HuH-7 (cell line): ENCODE results near the gene CAPN12.
A peak's percentile ranks its signal among the peaks of the same experiment; 100 is the strongest.
"Not testable (repeated sequence)": the region's sequence is repeated elsewhere in the genome, so short reads cannot be mapped to it uniquely, and the experiment has no call there.

Experiments
- DNase-seq: peaks from one replicate; pipeline ENCODE4 v3.0.0; 2011; ENCODE audit warnings: low spot score

CAPN12 gene, protein sequence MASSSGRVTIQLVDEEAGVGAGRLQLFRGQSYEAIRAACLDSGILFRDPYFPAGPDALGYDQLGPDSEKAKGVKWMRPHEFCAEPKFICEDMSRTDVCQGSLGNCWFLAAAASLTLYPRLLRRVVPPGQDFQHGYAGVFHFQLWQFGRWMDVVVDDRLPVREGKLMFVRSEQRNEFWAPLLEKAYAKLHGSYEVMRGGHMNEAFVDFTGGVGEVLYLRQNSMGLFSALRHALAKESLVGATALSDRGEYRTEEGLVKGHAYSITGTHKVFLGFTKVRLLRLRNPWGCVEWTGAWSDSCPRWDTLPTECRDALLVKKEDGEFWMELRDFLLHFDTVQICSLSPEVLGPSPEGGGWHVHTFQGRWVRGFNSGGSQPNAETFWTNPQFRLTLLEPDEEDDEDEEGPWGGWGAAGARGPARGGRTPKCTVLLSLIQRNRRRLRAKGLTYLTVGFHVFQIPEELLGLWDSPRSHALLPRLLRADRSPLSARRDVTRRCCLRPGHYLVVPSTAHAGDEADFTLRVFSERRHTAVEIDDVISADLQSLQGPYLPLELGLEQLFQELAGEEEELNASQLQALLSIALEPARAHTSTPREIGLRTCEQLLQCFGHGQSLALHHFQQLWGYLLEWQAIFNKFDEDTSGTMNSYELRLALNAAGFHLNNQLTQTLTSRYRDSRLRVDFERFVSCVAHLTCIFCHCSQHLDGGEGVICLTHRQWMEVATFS

DNA sequence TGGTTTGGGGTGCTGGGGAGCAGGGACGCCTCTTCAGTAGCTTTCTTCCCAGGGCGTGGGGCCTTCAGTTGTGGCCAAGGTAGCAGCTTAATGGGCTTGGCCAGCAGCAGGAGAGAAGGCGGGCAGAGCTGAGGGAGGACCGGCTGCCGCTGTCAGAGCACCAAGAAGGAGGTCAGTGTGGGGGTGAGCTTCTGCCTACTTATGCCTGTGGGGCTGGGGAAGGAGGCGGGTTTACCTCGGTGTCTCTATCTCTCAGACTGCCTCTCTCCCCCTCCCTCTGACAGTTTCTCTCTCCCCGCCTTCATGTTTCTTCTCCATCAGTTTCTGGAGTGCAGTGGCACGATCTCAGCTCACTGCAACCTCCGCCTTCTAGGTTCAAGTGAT, at the start of gene CAPN12:
Gene CAPN12 (minus strand): TSS at position 177 of the 384 bp plus-strand sequence. CDS start 309 bp downstream, outside the sequence.
- peak; percentile 1 for DNase-seq

DNA sequence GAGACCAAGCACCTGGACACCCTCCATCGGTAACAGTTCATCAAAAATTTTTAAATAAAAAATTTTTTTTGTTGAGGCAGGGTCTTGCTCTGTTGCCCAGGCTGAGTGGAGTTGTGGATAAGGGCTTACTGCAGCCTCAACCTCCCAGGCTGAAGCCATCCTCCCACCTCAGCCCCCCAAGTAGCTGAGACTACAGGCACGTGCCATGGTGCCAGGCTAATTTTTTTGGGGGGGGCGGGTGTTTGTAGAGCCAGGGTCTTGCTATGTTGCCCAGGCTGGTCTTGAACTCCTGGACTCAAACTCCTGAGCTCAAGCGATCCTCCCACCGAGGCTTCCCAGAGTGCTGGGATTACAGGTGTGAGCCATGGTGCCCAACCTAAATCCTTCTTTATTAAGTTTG, 49.4 kb upstream of the CAPN12 start:
- no peak for DNase-seq

DNA sequence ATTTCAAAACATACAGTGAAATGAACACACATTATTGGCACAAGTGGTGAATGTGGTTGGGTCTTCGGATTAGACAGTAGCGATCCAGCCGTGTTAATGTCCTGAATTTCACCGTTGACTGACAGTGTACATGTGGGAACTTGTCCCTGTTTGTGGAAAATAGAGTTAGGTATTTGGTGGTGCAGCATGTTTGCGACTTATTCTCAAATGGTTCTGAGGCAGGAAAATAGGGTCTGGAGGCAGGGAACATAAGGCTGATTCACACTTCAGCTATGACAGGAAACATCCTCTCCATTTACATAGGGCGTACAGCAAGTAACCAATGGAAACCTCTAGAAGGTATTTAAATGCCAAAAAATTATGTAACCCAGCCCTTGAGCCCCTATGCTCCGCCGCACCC, 48.9 kb upstream of the CAPN12 start:
- DNase-seq, result no peak

DNA sequence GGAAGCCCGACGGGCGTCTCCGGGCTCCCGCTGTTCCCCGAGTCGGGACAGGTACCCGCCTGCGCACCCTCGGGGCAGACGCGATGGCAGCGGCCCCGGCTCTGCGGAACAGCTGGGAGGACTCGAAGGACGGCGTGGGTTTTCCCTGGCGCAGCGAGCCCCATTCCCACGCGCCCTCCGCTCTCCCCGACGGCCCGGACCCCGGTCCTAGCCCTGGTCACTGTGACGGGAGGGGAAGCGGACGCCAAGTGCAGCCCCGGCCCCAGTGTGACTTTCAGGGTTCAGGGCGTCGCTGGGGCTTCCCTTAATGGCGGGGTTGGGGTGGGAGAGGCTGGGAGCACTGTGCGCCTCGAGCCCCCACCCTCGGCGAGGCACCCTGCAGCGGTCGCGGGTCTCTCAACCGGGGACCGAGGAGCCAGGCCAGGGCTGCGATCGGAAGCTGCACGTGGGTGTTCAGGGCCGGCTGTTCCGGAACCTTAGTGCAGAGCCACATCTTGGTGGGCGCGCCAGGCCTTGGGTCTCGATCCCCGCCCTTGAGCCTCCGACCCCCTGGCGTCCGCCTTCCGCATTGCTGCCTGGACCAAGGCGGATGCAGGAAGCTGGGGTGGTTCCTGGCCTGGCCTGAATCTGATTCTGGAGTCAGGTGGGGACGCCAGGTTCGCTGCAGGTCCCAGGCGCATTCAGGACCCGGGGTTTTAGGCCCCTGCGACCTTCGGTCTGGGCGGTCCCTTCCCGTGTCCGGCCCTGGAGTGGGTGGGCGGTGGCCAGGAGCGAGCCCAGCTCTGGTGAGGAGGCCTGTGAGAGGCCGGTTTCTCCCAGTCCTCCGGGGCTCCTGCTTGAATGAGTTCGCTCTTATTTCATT, 48.2 kb upstream of the CAPN12 start:
- peak; percentile 90 for DNase-seq

DNA sequence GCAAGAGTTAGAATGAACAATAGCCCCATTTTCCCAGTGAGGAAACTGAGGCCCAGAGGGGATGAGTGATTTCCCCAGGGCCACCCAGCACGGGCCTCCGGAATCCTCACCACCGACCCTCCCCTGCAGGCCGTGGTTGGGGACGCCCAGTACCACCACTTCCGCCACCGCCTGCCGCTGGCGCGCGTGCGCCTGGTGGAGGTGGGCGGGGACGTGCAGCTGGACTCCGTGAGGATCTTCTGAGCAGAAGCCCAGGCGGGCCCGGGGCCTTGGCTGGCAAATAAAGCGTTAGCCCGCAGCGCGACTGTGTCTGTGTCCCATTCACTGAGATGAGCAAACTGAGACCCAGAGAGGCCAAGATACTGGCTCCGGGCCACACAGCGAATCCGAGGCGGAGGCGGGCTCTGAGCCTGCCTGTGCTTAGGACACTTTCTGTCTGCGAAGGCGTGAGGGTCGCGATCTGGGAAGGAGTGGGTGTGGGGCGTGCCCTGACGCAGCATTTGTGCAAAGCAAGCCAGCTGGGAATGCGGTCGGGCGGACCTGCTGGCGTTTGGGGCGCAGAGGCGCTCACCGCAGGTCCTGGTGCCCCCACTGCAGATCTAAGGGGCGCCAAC, 47.3 kb upstream of the CAPN12 start:
- not testable (repeated sequence) for DNase-seq

DNA sequence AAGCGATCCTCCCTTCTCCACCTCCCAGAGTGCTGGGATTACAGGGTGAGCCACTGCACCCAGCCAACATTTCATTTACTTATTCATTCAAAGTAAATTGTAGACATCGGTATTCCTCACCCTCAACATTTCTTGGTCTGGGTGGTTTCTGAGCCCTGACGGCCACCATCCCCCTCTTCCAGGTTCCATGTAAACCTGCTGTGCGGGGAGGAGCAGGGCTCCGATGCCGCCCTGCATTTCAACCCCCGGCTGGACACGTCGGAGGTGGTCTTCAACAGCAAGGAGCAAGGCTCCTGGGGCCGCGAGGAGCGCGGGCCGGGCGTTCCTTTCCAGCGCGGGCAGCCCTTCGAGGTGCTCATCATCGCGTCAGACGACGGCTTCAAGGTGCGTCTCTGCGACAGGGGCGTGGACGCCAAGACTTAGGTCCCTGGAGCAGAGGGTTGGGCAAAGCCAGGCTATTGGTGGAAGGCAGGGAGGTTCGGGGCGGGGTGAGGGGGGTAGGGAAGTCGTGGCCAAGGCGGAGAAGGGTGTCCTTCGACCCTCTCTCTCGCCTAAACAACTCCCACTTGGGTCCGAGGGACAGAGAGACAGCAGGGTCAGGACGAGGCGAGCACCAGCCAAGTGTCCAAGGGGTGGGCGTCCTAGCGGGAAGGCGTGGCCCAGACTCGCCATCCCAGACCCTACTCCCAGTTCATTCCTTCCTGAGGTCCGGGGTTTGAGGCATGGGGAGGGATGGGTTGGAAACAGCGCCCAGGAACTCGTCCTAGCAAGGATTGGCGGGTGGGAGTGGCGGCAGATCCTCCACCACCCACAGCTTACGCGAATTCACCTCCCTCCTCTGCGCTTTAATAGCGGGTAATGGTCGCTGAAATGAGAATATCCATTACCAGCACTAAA, 46.5 kb upstream of the CAPN12 start:
- not testable (repeated sequence) for DNase-seq

DNA sequence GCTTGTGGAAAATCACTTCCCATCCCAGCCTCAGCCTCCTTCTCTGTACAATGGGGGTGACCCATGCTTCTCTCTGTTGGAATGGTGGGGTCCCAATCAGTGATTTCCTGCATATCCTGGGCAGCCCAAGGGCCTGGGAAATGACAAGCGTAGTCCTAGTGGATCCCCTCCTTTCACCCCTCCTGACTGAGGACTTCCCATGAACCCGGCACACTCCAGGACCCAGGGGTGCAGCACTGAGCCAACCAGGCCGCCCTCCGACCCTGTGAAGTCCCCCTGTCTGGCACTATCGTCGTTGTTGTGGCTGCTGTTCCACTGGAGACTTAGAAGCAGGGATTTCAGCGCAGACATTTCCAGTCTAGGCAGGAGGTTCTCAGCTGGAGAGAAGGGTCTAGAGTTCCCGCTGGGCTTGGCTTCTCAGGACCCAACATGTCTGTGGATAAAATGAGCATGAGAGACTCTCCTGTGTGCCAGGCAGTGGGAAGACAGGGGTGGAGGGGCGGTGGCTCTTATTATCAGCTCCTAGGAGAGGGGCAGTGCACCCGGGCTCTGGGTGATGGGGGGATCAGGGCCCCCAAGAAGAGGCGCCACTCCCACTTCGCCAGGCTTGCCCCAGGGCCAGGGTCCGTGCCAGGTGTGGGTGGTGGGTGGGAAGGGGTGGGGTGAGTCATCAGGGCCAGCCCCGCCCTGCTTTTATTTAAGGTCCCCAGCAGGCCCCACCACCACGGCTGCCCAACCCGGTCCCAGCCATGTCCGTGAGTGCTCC, 44.4 kb upstream of the CAPN12 start, which contains the start of gene LGALS7B:
Gene LGALS7B (plus strand): TSS at position 723 of the 766 bp plus-strand sequence. CDS start 27 bp downstream, at position 750.
- no peak for DNase-seq

DNA sequence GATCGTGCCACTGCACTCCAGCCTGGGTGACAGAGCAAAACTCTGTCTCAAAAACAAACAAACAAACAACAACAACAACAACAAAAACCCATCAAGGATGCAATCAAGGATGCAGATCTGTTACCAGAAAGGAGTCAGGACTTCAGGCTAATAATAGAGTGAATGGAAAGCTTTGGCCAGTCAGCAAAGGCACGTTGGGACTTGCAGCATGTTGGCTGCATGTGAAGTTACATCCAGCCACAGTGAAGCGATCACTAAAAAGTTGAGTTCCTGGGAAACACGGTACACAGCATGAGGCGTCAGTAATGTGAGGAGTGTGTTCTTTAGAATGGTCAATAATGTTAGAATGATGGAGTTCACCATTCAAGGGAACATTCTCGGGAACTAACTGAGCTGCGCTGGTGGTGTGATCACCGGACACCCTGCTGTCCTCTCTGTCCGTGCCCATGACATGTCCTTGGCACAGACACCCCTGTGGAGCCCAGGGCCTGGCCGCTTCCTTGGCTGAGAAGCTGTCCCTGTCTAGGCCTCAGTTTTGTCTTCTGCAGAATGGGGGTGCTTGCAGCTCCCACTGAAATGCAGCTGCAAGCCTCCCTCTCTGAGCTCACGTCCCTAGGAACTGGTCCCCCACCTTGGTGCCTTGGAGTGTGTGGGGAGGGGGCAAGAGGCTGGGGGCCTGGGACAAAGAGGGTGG, 42.4 kb upstream of the CAPN12 start:
- no peak for DNase-seq

DNA sequence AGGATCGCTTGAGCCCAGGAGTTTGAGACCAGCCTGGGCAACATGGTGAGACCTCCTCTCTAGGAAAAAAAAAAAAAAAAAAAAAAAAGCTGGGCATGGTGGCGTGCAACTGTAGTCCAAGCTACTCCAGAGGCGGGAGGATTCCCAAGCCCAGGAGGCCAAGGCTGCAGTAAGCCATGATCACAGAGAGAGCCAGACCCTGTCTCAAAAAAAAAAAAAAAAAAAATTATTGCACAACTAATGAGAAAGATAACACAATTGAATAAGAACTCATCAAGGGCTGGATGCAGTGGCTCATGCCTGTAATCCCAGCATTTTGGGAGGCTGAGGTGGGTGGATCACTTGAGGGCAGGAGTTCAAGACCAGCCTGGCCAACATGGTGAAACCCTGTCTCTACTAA, 41.8 kb upstream of the CAPN12 start:
- DNase-seq, result not testable (repeated sequence)

DNA sequence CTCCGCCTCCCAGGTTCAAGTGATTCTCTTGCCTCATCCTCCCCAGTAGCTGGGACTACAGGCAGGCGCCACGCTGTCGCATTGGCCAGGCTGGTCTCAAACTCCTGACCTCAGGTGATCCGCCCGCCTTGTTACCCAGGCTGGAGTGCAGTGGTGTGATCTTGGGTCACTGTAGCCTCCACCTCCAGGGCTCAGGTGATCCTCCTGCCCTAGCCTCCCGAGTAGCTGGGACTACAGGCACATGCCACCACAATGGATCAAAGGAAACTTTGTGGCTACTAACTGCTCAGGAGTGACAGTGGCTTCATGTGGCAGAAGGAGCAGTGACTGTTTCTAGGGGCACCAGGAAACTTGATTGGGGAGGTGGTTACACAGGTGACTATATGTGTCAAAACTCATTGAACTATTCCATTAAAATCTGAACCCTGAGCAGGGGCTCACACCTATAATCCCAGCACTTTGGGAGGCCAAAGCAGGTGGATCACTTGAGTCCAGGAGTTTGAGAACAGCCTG, 41.0 kb upstream of the CAPN12 start:
- no peak for DNase-seq

DNA sequence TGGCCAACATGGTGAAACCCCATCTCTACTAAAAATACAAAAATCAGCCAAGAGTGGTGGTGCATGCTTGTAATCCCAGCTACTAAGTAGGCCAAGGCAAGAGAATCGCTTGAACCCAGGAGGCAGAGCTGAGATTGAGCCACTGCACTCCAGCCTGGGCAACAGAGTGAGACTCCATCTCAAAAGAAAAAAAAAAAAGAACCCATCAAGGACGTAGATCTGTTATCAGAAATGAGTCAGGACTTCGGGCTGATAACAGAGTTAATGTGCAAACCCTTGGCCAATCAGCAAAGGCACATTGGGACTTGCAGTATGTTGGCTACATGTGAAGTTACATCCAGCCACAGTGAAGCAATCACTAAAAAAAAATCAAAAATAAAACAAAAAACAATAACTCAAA, 40.0 kb upstream of the CAPN12 start:
- DNase-seq, result no peak

DNA sequence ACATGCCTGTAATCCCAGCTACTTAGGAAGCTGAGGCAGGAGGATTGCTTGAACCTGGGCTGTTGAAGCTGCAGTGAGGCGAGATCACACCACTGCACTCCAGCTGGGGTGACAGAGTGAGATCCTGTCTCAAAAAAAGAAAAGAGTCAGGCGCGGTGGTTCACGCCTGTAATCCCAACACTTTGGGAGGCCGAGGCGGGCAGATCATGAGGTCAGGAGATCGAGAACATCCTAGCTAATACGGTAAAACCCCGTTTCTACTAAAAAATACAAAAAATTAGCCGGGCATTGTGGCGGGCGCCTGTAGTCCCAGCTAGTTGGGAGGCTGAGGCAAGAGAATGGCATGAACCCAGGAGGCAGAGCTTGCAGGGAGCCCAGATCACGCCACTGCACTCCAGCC, 37.9 kb upstream of the CAPN12 start:
- not testable (repeated sequence) for DNase-seq

DNA sequence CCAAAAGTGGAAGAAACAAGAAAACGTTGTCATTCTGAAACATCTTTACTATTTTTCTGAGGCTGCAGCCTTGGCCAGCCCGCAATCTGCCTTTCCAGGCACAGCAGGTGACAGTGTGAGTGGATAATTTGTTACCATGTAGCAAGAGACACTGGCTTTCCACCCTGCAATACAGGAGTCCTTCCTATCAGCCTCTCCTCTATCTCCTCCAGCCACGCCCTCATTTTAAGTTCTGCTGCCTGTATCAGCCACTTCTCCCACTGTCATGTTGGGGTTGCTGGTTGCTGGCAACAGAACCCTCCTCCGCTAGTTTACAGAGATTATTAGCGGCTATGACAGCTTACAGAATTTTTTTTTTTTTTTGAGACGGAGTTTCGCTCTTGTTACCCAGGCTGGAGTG, 36.8 kb upstream of the CAPN12 start:
- no peak for DNase-seq

DNA sequence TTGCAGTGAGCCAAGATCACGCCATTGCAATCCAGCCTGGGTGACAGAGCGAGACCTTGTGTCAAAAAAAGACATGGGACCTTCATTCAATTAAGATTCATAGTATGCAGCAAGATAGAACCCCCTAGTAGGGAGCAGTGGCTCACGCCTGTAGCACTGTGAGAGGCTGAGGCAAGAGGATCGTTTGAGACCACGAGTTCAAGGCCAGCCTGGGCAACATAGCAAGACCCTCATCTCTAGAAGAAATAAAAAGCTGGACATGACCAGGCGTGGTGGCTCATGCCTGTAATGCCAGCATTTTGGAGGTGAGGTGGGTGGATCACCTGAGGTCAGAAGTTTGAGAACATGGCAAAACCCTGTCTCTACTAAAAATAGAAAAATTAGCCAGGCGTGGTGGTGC, 36.2 kb upstream of the CAPN12 start:
- no peak for DNase-seq

DNA sequence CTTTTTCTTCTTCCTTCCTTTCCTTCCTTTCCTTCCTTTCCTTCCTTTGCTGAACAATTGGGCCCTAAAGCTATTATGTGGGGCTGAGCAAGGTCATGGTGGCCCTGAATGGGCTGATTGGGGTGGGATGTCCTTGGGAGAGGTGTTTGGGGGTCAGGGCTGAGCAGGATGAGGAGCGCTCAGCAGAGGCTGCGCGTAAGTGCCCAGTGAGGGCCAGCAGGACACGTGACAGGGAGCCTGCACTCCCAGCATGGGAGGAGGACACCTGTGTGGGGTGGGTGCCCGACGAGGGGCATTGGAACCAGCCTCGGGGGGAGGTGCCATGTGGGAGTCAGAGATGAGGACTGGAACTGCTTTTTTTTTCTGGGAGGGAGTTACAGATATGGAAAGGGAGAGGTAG, 34.5 kb upstream of the CAPN12 start:
- DNase-seq, result peak; percentile 2

DNA sequence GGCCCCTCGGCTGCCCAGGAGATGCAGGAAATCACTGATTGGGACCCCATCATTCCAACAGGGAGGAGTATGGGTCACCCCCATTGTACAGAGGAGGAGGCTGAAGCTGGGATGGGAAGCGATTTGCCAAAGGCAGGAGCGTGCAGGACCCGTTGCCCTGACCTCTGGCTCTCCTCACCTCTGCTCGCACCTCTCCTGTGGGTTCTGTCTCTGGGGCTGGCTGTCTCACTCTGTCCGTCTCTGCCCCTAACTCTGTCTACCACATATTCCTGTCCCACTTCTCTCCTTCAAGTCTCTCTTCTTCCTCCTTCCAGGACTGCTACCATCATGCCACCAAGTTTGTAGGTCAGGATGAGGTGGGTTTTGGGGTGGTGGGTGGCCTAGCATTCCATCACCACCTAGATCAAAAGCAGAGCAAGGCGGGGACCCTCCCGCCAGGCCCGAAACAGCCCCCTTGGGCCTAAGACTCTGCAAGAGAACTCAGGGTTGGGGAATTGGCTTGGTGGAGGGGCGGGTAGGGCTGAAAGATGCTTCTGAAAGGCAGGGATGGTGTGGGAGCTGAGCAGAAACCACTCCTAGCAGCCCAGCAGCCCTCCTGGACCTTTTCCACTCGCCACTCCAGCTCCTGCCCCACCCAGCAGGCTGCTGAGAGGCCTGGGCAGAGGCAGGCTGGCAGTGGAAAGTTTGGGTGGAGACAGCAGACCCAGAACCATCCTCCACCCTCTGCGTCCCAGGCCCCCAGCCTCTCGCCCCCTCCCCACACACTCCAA, 30.1 kb upstream of the CAPN12 start:
- no peak for DNase-seq

DNA sequence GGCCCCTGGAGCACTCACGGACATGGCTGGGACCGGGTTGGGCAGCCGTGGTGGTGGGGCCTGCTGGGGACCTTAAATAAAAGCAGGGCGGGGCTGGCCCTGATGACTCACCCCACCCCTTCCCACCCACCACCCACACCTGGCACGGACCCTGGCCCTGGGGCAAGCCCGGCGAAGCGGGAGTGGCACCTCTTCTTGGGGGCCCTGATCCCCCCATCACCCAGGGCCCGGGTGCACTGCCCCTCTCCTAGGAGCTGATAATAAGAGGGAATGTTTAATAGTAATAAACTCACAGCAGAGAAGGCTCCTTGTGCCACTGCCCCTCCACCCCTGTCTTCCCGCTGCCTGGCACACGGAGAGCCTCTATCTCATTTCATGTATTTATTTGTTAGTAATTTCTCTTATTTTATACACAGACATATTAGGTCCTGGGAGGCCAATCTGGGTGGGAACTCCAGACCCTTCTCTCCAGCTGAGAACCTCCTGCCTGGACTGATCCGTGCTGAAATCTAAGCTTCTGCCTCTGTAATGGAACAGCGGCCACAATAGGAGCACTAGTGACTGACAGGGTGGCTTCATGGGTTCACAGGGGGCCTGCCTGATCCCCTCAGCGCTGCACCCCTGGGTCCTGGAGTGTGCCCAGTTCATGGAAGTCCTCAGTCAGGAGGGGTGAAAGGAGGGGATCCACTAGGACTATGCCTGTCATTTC, 29.3 kb upstream of the CAPN12 start, which contains the start of gene LGALS7:
Gene LGALS7 (minus strand): TSS at position 49 of the 709 bp plus-strand sequence. CDS start 25 bp downstream, at position 24.
- no peak for DNase-seq

DNA sequence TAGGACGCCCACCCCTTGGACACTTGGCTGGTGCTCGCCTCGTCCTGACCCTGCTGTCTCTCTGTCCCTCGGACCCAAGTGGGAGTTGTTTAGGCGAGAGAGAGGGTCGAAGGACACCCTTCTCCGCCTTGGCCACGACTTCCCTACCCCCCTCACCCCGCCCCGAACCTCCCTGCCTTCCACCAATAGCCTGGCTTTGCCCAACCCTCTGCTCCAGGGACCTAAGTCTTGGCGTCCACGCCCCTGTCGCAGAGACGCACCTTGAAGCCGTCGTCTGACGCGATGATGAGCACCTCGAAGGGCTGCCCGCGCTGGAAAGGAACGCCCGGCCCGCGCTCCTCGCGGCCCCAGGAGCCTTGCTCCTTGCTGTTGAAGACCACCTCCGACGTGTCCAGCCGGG, 27.3 kb upstream of the CAPN12 start:
- not testable (repeated sequence) for DNase-seq
